ENCODE results near the gene ST8SIA1. TPM values are rescaled to one million over a fixed set of nuclear protein-coding genes. Genes with fewer than 3 reads are reported as not detected.
"Not testable (repeated sequence)": the region's sequence is repeated elsewhere in the genome, so short reads cannot be mapped to it uniquely, and the experiment has no call there.

ST8SIA1 gene
- total RNA-seq (2014; rRNA removed; shearing (Covaris generic)): not detected in 2 replicates

GRCh38 chr12:22334410-22335100 lies at the start of gene ST8SIA1:
Gene ST8SIA1 (minus strand): TSS chr12:22334707. CDS start chr12:22334232, 475 bp downstream.
- no peak for DNase-seq (ENCODE audit: low spot score)

GRCh38 chr12:22380031-22380430 lies 45.5 kb upstream of the ST8SIA1 start:
- DNase-seq (ENCODE audit: low spot score): no peak

GRCh38 chr12:22377731-22378496 lies 43.4 kb upstream of the ST8SIA1 start:
- DNase-seq (ENCODE audit: low spot score): no peak

- not testable (repeated sequence) for DNase-seq (ENCODE audit: low spot score)
Observed at GRCh38 chr12:22376596-22377150, 42.2 kb upstream of the ST8SIA1 start.

GRCh38 chr12:22374508-22374907 lies 40.0 kb upstream of the ST8SIA1 start:
- no peak for DNase-seq (ENCODE audit: low spot score)

GRCh38 chr12:22372277-22372837 lies 37.9 kb upstream of the ST8SIA1 start:
- no peak for DNase-seq (ENCODE audit: low spot score)

GRCh38 chr12:22366181-22366580 lies 31.7 kb upstream of the ST8SIA1 start:
- DNase-seq (ENCODE audit: low spot score): no peak

- DNase-seq (ENCODE audit: low spot score): no peak
Observed at GRCh38 chr12:22361785-22362184, 27.3 kb upstream of the ST8SIA1 start.

GRCh38 chr12:22360774-22361173 lies 26.3 kb upstream of the ST8SIA1 start:
- no peak for DNase-seq (ENCODE audit: low spot score)

GRCh38 chr12:22357531-22357930 lies 23.0 kb upstream of the ST8SIA1 start:
- DNase-seq (ENCODE audit: low spot score): no peak

GRCh38 chr12:22356231-22356630 lies 21.7 kb upstream of the ST8SIA1 start:
- no peak for DNase-seq (ENCODE audit: low spot score)

GRCh38 chr12:22355011-22355580 lies 20.6 kb upstream of the ST8SIA1 start:
- DNase-seq (ENCODE audit: low spot score): no peak

GRCh38 chr12:22353615-22354325 lies 19.3 kb upstream of the ST8SIA1 start:
- DNase-seq (ENCODE audit: low spot score): no peak

- no peak for DNase-seq (ENCODE audit: low spot score)
Observed at GRCh38 chr12:22350886-22351285, 16.4 kb upstream of the ST8SIA1 start.

- no peak for DNase-seq (ENCODE audit: low spot score)
Observed at GRCh38 chr12:22348208-22348607, 13.7 kb upstream of the ST8SIA1 start.

GRCh38 chr12:22340143-22340542 lies 5.6 kb upstream of the ST8SIA1 start:
- DNase-seq (ENCODE audit: low spot score): no peak

- no peak for DNase-seq (ENCODE audit: low spot score)
Observed at GRCh38 chr12:22339691-22340090, 5.2 kb upstream of the ST8SIA1 start.

- DNase-seq (ENCODE audit: low spot score): no peak
Observed at GRCh38 chr12:22335794-22336166, 1.3 kb upstream of the ST8SIA1 start.

GRCh38 chr12:22333713-22334409 lies 646 bp downstream of the ST8SIA1 start:
- DNase-seq (ENCODE audit: low spot score): no peak

GRCh38 chr12:22333186-22333712 lies 1.3 kb downstream of the ST8SIA1 start:
- DNase-seq (ENCODE audit: low spot score): no peak

- no peak for DNase-seq (ENCODE audit: low spot score)
Observed at GRCh38 chr12:22332202-22332601, 2.3 kb downstream of the ST8SIA1 start.
